Right atrium auricular region (tissue), 2 donors: ENCODE results near the gene OR6F1. TPM values are rescaled to one million over a fixed set of nuclear protein-coding genes. Genes with fewer than 3 reads are reported as not detected.
"Not testable (repeated sequence)": the region's sequence is repeated elsewhere in the genome, so short reads cannot be mapped to it uniquely, and the experiment has no call there.

Source experiments
- DNase-seq: peaks from one replicate; pipeline ENCODE4 v3.0.0-alpha.2; 2019; ENCODE audit warnings: low spot score
- H3K27ac ChIP-seq, 2 donors: fragments of 200-600 bp; sonication (generic); 1 replicate in 1 of 2; 2 replicates in 1 of 2; pipeline ENCODE4 v1.5.1; 2016 to 2019
- H3K27me3 ChIP-seq, 2 donors: fragments of 200-600 bp; sonication (generic); one replicate each; pipeline versions ENCODE4 v1.5.1 to v1.6.0; 2017 to 2019
- H3K36me3 ChIP-seq: fragments of 200-600 bp; sonication (generic); one replicate; pipeline ENCODE4 v1.5.1; 2016
- H3K4me1 ChIP-seq, 2 donors: fragments of 200-600 bp; sonication (generic); one replicate each; pipeline versions ENCODE4 v1.5.1 to v1.6.0; 2017 to 2019
- H3K4me3 ChIP-seq, 2 donors: fragments of 200-600 bp; sonication (generic); 1 replicate in 1 of 2; 2 replicates in 1 of 2; pipeline ENCODE4 v1.5.1; 2017 to 2019; ENCODE audit warnings: mild to moderate bottlenecking in 1 of 2, moderate library complexity in 1 of 2
- H3K9me3 ChIP-seq, 2 donors: fragments of 200-600 bp; sonication (generic); one replicate each; pipeline ENCODE4 v1.5.1; 2019
- CTCF ChIP-seq, 2 donors: fragments of 200-600 bp; sonication (generic); IDR thresholded peaks; one replicate each; pipeline ENCODE4 v1.5.1; 2019; ENCODE audit warnings: antibody characterized with exemption in 2 of 2
- total RNA-seq, 2 donors: library from RNA; depleted of rRNA; stranded (reverse); fragments of >200 nt; gene quantifications; one replicate each; pipeline ENCODE4 v1.1.0, GENCODE V29; 2016

OR6F1 gene
- total RNA-seq, 2 donors from 2014 or later, result not detected

- Histone ChIP-seq H3K4me3 (no peak overlapping the region), H3K4me1 (no peaks in the 10 kb centered on the region), H3K9me3 (peaks cover 0 to 19% of the 10 kb centered on the region in 2 donors), H3K36me3 (no peaks in the 10 kb centered on the region), H3K27me3 (no peaks in the 10 kb centered on the region), H3K27ac (no peak overlapping the region)
- TF ChIP-seq CTCF (IDR thresholded peaks at IDR 0.05), result no peak
- DNase-seq, result no peak
These were observed 30.0 kb upstream of the OR6F1 start for GRCh38 chr1:247746391-247746935.

GRCh38 chr1:247742215-247742760 lies 25.8 kb upstream of the OR6F1 start:
- not testable (repeated sequence) for H3K36me3 ChIP-seq, H3K9me3 ChIP-seq, H3K27ac ChIP-seq, H3K27me3 ChIP-seq, H3K4me1 ChIP-seq, H3K4me3 ChIP-seq, DNase-seq

GRCh38 chr1:247741756-247742155 lies 25.3 kb upstream of the OR6F1 start:
- no peaks in the 10 kb centered on the region for H3K27me3 ChIP-seq
- no peaks in the 10 kb centered on the region for H3K36me3 ChIP-seq
- H3K9me3 ChIP-seq, result no peaks in the 10 kb centered on the region
- H3K4me1 ChIP-seq, result no peaks in the 10 kb centered on the region
- no peak for TF ChIP-seq CTCF (IDR thresholded peaks at IDR 0.05)
- no peak for DNase-seq
- H3K27ac ChIP-seq, result no peak overlapping the region
- H3K4me3 ChIP-seq, result no peak overlapping the region

GRCh38 chr1:247740721-247741120 lies 24.3 kb upstream of the OR6F1 start:
- Histone ChIP-seq H3K27me3 (no peaks in the 10 kb centered on the region), H3K9me3 (no peaks in the 10 kb centered on the region), H3K36me3 (no peaks in the 10 kb centered on the region), H3K4me3 (no peak overlapping the region), H3K4me1 (no peaks in the 10 kb centered on the region), H3K27ac (no peak overlapping the region)
- no peak for TF ChIP-seq CTCF (IDR thresholded peaks at IDR 0.05)
- DNase-seq, result no peak

GRCh38 chr1:247738315-247738714 lies 21.9 kb upstream of the OR6F1 start, which contains the start of gene OR14K1:
Gene OR14K1, plus strand, starts transcription at chr1:247738615. Its CDS starts 0 bp downstream, at chr1:247738615.
- H3K36me3 ChIP-seq, result no peaks in the 10 kb centered on the region
- TF ChIP-seq CTCF (IDR thresholded peaks at IDR 0.05), result no peak
- no peak within 1 kb of the TSS for H3K4me3 ChIP-seq
- DNase-seq, result no peak
- H3K4me1 ChIP-seq, result no peaks in the 10 kb centered on the region
- H3K27ac ChIP-seq, result no peak within 1 kb of the TSS
- H3K9me3 ChIP-seq, result no peaks in the 10 kb centered on the region
- H3K27me3 ChIP-seq, result no peaks in the 10 kb centered on the region

GRCh38 chr1:247721222-247721621 lies 4.8 kb upstream of the OR6F1 start:
- no peak overlapping the region for H3K4me3 ChIP-seq
- no peaks in the 10 kb centered on the region for H3K27me3 ChIP-seq
- peaks cover 0 to 8% of the 10 kb centered on the region in 2 donors for H3K9me3 ChIP-seq
- H3K36me3 ChIP-seq, result no peaks in the 10 kb centered on the region
- no peaks in the 10 kb centered on the region for H3K4me1 ChIP-seq
- no peak for TF ChIP-seq CTCF (IDR thresholded peaks at IDR 0.05)
- no peak for DNase-seq
- H3K27ac ChIP-seq, result no peak overlapping the region
